ENCODE measurements around the gene FBLIM1. TPM values are rescaled to one million over a fixed set of nuclear protein-coding genes. Genes with fewer than 3 reads are reported as not detected.
"Not testable (repeated sequence)": the region's sequence is repeated elsewhere in the genome, so short reads cannot be mapped to it uniquely, and the experiment has no call there.

FBLIM1 gene
- total RNA-seq, 1 experiment from 2014 or later: 9.0 TPM

DNA sequence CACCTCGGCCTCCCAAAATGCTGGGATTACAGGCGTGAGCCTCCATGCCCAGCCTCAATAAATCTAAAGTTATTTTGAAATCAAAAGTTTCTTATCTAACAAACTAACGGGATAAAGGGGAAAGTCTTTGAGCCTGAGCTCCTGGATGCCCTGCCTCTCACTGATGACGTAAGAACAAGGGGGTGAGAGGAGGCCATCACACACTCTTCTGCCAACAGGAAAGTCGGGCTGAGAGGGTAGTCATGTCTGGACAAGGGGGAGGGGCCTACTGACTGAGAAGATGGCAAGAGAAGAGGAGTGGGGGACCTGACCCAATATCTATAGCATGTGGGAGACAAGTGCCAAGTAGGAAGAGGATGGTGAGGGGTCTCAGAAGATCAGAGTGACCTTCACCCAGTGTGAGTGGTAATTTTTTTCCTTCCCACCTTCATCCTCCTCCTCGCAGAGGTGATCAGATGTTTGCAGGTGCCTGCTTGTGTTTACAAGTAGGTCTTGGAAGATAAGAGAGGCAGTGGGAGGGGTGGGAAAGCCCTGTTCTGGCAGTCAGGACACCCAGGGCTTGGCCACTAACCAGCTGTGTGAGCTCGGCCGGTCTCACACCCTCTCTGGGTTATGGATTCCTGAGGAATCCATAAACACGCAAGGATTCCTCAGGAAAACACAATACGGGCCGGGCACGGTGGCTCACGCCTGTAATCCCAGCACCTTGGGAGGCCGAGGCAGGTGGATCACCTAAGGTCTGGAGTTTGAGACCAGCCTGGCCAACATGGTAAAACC lies 39.2 kb downstream of the FBLIM1 start:
- H3K4me1 ChIP-seq: peaks cover 55% of the 10 kb centered on the region

DNA sequence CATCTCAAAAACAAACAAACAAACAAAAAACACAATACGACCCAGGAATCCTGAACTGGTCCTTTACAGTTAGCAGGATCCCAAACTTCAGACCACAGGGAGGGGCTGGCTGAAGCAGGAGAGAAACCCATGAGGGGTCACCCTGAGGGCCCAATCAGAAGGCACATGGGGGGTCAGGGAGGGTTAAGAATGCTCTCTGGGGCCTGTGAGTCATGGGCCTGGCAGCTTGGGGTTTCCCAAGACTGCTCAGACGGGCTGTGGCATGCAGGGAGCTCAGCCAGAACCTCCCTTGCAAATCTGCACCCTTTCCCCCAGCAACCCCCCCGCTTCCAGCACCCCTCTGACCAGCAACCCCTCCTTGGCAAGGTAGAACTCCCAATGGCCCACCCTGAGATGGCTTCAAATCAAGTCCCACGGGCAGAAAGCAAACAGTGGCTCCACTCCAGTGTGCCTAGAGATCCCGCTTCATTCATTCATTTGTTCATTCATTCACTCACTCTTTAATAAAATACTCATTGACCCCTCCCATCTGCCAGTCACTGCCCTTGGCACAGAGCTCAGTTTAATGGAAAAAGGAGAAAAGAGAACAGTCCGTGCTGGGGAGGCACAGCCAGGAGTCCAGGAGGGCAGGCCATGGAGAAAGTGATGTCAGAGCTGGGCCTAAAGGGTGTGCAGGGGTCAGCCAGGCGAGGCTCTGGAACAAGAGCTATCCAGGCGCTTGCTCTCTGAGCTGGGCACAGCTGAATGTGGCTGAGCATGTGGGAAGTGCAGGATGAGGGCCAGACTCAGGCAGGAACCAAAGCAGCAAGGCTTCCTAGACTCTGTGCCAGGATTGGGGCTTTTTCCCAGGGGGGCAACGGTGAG lies 40.6 kb downstream of the FBLIM1 start:
- peak; percentile 88 to 93 for DNase-seq
- Histone ChIP-seq H3K4me3 (no peak overlapping the region; the same call in 1 of the 2 replicates), H3K36me3 (no peaks in the 10 kb centered on the region), H3K9me3 (replicated peaks) (no peaks in the 10 kb centered on the region), H3K4me1 (peaks cover 54% of the 10 kb centered on the region), H3K27ac (peak overlapping the region; percentile 72), H3K27me3 (no peaks in the 10 kb centered on the region)

More for the DNA sequence above, 39.2 kb downstream of the FBLIM1 start:
- peak in 1 of 2 experiments; percentile 30 for DNase-seq
- Histone ChIP-seq H3K27ac (peak overlapping the region; percentile 60), H3K27me3 (no peaks in the 10 kb centered on the region), H3K4me3 (no peak overlapping the region), H3K36me3 (no peaks in the 10 kb centered on the region), H3K9me3 (replicated peaks) (no peaks in the 10 kb centered on the region)

- Histone ChIP-seq H3K27me3 (no peaks in the 10 kb centered on the region), H3K4me3 (peak overlapping the region; percentile 38), H3K9me3 (replicated peaks) (no peaks in the 10 kb centered on the region), H3K27ac (peak overlapping the region; percentile 72), H3K4me1 (peaks cover 49% of the 10 kb centered on the region), H3K36me3 (no peaks in the 10 kb centered on the region)
- peak; percentile 91 for DNase-seq
Observed at GRCh38 chr1:15799928-15800835, 41.6 kb downstream of the FBLIM1 start.

DNA sequence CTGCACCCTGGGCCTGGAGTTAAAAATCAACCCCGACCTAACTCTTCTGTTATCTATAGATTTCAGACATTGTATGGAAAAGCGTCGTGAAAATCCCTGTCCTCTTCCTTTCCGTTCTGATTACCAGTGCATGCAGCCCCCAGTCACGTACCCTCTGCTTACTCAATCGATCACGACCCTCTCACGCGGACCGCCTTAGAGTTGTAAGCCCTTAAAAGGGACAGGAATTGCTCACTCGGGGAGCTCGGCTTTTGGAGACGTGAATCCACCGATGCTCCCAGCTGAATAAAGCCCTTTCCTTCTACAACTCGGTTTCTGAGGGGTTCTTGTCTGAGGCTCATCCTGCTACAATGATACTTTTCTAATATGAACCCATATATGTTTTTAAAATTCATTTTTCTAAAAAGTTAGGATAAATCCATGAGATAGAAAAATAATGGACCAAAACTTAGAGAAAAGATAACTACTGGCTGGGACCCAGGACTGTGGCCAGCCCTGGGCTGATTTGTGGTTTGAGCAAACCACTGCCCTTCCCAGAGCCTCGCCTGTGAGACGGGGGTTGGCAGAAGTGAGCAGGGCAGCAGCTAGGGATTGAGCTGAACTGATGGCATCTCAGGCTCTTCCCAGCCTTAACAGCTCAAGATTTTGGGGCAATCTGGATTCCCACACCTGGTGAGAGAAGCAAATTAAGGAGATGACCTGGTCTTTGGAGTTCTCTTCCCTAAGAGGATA lies 43.8 kb downstream of the FBLIM1 start:
- H3K27ac ChIP-seq: no peak overlapping the region
- peak; percentile 38 to 54 for DNase-seq

DNA sequence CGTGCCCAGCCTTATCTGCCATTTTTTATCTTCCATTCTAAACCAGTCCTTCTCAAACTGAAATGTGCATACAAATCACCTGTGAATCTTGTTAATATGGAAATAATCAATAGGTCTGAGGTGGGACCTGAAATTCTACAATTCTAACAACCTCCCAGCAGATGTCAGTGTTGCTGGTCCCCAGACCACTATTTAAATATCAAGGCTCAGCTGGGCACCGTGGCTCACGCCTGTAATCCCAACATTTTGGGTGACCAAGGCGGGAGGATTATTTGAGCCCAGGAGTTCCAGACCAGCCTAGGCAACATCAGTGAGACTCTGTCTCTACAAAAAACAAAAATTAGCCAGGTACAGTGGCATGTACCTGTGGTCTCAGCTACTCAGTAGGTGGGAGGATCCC lies 44.8 kb downstream of the FBLIM1 start:
- H3K4me1 ChIP-seq: peaks cover 34% of the 10 kb centered on the region
- H3K4me3 ChIP-seq: no peak overlapping the region
- DNase-seq: peak in 1 of 2 experiments; percentile 62
- H3K27me3 ChIP-seq: no peaks in the 10 kb centered on the region
- H3K9me3 ChIP-seq (replicated peaks): no peaks in the 10 kb centered on the region
- H3K27ac ChIP-seq: no peak overlapping the region
- no peaks in the 10 kb centered on the region for H3K36me3 ChIP-seq

More for the DNA sequence above, 43.8 kb downstream of the FBLIM1 start:
- H3K4me3 ChIP-seq: no peak overlapping the region
- no peaks in the 10 kb centered on the region for H3K27me3 ChIP-seq
- H3K4me1 ChIP-seq: peaks cover 34% of the 10 kb centered on the region
- no peaks in the 10 kb centered on the region for H3K9me3 ChIP-seq (replicated peaks)
- H3K36me3 ChIP-seq: no peaks in the 10 kb centered on the region

GRCh38 chr1:15804060-15804459 lies 45.5 kb downstream of the FBLIM1 start:
- DNase-seq: no peak
- H3K9me3 ChIP-seq (replicated peaks): no peaks in the 10 kb centered on the region
- no peaks in the 10 kb centered on the region for H3K36me3 ChIP-seq
- H3K4me3 ChIP-seq: no peak overlapping the region
- no peak overlapping the region for H3K27ac ChIP-seq
- peaks cover 30% of the 10 kb centered on the region for H3K4me1 ChIP-seq
- no peaks in the 10 kb centered on the region for H3K27me3 ChIP-seq

GRCh38 chr1:15807121-15807520 lies 48.5 kb downstream of the FBLIM1 start:
- Histone ChIP-seq H3K27ac (no peak overlapping the region), H3K9me3 (replicated peaks) (no peaks in the 10 kb centered on the region), H3K36me3 (no peaks in the 10 kb centered on the region), H3K4me3 (no peak overlapping the region), H3K4me1 (peaks cover 10% of the 10 kb centered on the region), H3K27me3 (no peaks in the 10 kb centered on the region)
- no peak for DNase-seq

DNA sequence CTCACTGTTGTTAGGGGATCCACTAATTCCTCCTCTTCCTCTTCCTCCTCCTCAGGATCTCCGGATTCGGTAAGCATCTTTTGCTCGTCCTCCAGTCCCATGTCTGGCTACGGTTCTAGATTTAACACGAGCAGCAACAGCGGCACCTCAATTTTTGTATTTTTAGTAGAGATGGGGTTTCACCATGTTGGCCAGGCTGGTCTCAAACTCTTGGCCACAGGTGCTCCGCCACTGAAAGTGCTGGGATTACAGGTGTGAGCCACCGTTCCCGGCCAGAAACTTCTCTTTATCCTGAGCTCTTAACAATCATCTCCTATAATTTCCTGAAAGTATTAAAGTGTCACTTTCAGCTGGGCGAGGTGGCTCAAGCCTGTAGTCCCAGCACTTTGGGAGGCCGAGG lies 49.0 kb downstream of the FBLIM1 start, which contains the start of gene UQCRHL:
UQCRHL (minus strand) TSS at position 101 of the 400 bp plus-strand sequence; CDS start at position 101, 0 bp downstream.
- not testable (repeated sequence) for H3K27ac ChIP-seq; H3K27me3 ChIP-seq; H3K36me3 ChIP-seq; H3K9me3 ChIP-seq (replicated peaks); H3K4me1 ChIP-seq; H3K4me3 ChIP-seq; DNase-seq

GRCh38 chr1:15808955-15809354 lies 50.4 kb downstream of the FBLIM1 start:
- no peaks in the 10 kb centered on the region for H3K27me3 ChIP-seq
- H3K4me1 ChIP-seq: no peaks in the 10 kb centered on the region
- H3K27ac ChIP-seq: no peak overlapping the region
- no peaks in the 10 kb centered on the region for H3K36me3 ChIP-seq
- no peaks in the 10 kb centered on the region for H3K9me3 ChIP-seq (replicated peaks)
- H3K4me3 ChIP-seq: no peak overlapping the region
- no peak for DNase-seq

GRCh38 chr1:15810073-15810472 lies 51.5 kb downstream of the FBLIM1 start:
- no peaks in the 10 kb centered on the region for H3K9me3 ChIP-seq (replicated peaks)
- H3K4me1 ChIP-seq: no peaks in the 10 kb centered on the region
- H3K27me3 ChIP-seq: no peaks in the 10 kb centered on the region
- H3K4me3 ChIP-seq: no peak overlapping the region
- no peak for DNase-seq
- H3K27ac ChIP-seq: no peak overlapping the region
- no peaks in the 10 kb centered on the region for H3K36me3 ChIP-seq

- no peak for DNase-seq
- Histone ChIP-seq H3K27ac (no peak overlapping the region), H3K36me3 (no peaks in the 10 kb centered on the region), H3K4me1 (no peaks in the 10 kb centered on the region), H3K4me3 (no peak overlapping the region), H3K9me3 (replicated peaks) (no peaks in the 10 kb centered on the region), H3K27me3 (no peaks in the 10 kb centered on the region)
Observed at GRCh38 chr1:15816674-15817073, 58.1 kb downstream of the FBLIM1 start.

GRCh38 chr1:15820478-15820877 lies 61.9 kb downstream of the FBLIM1 start:
- Histone ChIP-seq H3K4me1 (no peaks in the 10 kb centered on the region), H3K27me3 (no peaks in the 10 kb centered on the region), H3K36me3 (no peaks in the 10 kb centered on the region), H3K4me3 (no peak overlapping the region), H3K27ac (no peak overlapping the region), H3K9me3 (replicated peaks) (no peaks in the 10 kb centered on the region)
- no peak for DNase-seq

- H3K9me3 ChIP-seq (replicated peaks): no peaks in the 10 kb centered on the region
- no peak for DNase-seq
- no peaks in the 10 kb centered on the region for H3K4me1 ChIP-seq
- no peaks in the 10 kb centered on the region for H3K36me3 ChIP-seq
- H3K4me3 ChIP-seq: no peak overlapping the region
- no peaks in the 10 kb centered on the region for H3K27me3 ChIP-seq
- no peak overlapping the region for H3K27ac ChIP-seq
Observed at GRCh38 chr1:15825800-15826199, 67.2 kb downstream of the FBLIM1 start.
